ENCODE data around the gene DBH.

- TF ChIP-seq, protein P1, sequence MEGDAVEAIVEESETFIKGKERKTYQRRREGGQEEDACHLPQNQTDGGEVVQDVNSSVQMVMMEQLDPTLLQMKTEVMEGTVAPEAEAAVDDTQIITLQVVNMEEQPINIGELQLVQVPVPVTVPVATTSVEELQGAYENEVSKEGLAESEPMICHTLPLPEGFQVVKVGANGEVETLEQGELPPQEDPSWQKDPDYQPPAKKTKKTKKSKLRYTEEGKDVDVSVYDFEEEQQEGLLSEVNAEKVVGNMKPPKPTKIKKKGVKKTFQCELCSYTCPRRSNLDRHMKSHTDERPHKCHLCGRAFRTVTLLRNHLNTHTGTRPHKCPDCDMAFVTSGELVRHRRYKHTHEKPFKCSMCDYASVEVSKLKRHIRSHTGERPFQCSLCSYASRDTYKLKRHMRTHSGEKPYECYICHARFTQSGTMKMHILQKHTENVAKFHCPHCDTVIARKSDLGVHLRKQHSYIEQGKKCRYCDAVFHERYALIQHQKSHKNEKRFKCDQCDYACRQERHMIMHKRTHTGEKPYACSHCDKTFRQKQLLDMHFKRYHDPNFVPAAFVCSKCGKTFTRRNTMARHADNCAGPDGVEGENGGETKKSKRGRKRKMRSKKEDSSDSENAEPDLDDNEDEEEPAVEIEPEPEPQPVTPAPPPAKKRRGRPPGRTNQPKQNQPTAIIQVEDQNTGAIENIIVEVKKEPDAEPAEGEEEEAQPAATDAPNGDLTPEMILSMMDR (IDR thresholded peaks at IDR 0.05): no peak
- no peak for TF ChIP-seq POLR2A (IDR thresholded peaks at IDR 0.05)
Observed at GRCh38 chr9:133629221-133630110, 6.7 kb upstream of the DBH start.

Measured in adrenal gland (tissue), 5 donors.